Activated B cell treated with CpG ODN at 0.5 μM for 24 hours (primary cell): ENCODE data around the gene MSL1. TPM values are rescaled to one million over a fixed set of nuclear protein-coding genes. Genes with fewer than 3 reads are reported as not detected.

Source experiments
- ATAC-seq: fragments of 200-7000 bp; cut with Tn5 transposase; one replicate; pipeline ENCODE4 v1.10.0; 2021; ENCODE audit warnings: low read depth, mild to moderate bottlenecking, moderate library complexity
- CTCF ChIA-PET: fragments of 350-600 bp; sonication (Branson Sonifier 250); formaldehyde crosslinking; loops from one replicate; lab custom pipeline; 2021; ENCODE audit warnings: antibody characterized with exemption; lab: Charles Lee
- POLR2A ChIA-PET: fragments of 350-600 bp; sonication (Branson Sonifier 250); formaldehyde crosslinking; loops from one replicate; lab custom pipeline; 2021; ENCODE audit warnings: antibody characterized with exemption; lab: Charles Lee
- DNase-seq: peaks from one replicate; pipeline ENCODE4 v3.0.0; 2022
- H3K27ac Mint-ChIP-seq: one replicate; pipeline ENCODE4 v1.8.0; 2020; ENCODE audit warnings: mixed read lengths
- H3K27me3 Mint-ChIP-seq: one replicate; pipeline ENCODE4 v1.8.0; 2021; ENCODE audit warnings: mixed read lengths
- H3K36me3 Mint-ChIP-seq: one replicate; pipeline ENCODE4 v1.8.0; 2021; ENCODE audit warnings: low read depth, mixed read lengths
- H3K4me1 Mint-ChIP-seq: one replicate; pipeline ENCODE4 v1.8.0; 2021; ENCODE audit warnings: mixed read lengths
- H3K4me3 Mint-ChIP-seq: one replicate; pipeline ENCODE4 v1.8.0; 2020; ENCODE audit warnings: mild to moderate bottlenecking, mixed read lengths
- H3K9me3 Mint-ChIP-seq: one replicate; pipeline ENCODE4 v1.8.0; 2020; ENCODE audit warnings: mixed read lengths
- CTCF ChIP-seq: fragments of 200-600 bp; IDR thresholded peaks from one replicate; pipeline ENCODE4 v1.8.0; 2022; ENCODE audit warnings: antibody characterized with exemption, mild to moderate bottlenecking
- intact Hi-C: fragments of 100-400 bp; cut with micrococcal nuclease; formaldehyde crosslinking; loops from one replicate; pipeline ENCODE4 v1.15.1; 2024
- total RNA-seq: library from RNA; stranded (reverse); gene quantifications from 2 replicates; pipeline ENCODE4 v1.2.3, GENCODE V29; 2022

Gene MSL1
- total RNA-seq, 1 donor from 2014 or later: 101 TPM

- Mint-ChIP-seq H3K27me3 (no peaks in the 10 kb centered on the region), H3K4me1 (peaks cover 28% of the 10 kb centered on the region), H3K4me3 (no peak overlapping the region), H3K9me3 (no peaks in the 10 kb centered on the region), H3K36me3 (peaks cover 55% of the 10 kb centered on the region), H3K27ac (no peak overlapping the region)
- CTCF ChIA-PET: interaction anchor here (0.8 kb wide), 1 partner anchor 16 kb away, joined by 3 read pairs; no protein-coding TSS in a partner anchor
- TF ChIP-seq CTCF: no peak
- no peak for DNase-seq
- no peak for ATAC-seq
- POLR2A ChIA-PET: interaction anchor here (0.5 to 0.7 kb wide), 4 partner anchors 9 to 442 kb away, joined by 3 to 12 read pairs (median 6); partner anchors contain the start of gene NR1D1
- intact Hi-C loops: no loop called here
Observed at GRCh38 chr17:40091691-40092397, 29.9 kb upstream of the MSL1 start.

- DNase-seq (no peak), ATAC-seq (no peak)
- Mint-ChIP-seq H3K4me1 (peaks cover 33% of the 10 kb centered on the region), H3K4me3 (no peak overlapping the region), H3K9me3 (no peaks in the 10 kb centered on the region), H3K27me3 (no peaks in the 10 kb centered on the region), H3K36me3 (peaks cover 50% of the 10 kb centered on the region), H3K27ac (no peak overlapping the region)
- POLR2A ChIA-PET: interaction anchor here (0.5 to 0.7 kb wide), 2 partner anchors 8 to 34 kb away, joined by 3 read pairs; partner anchors contain the start of gene NR1D1
- CTCF ChIA-PET: no interaction called here
- TF ChIP-seq CTCF: no peak
- intact Hi-C loops: no loop called here
Observed at GRCh38 chr17:40092581-40092980, 29.2 kb upstream of the MSL1 start.

- intact Hi-C loops: no loop called here
- Mint-ChIP-seq H3K4me3 (no peak overlapping the region), H3K9me3 (no peaks in the 10 kb centered on the region), H3K36me3 (peaks cover 50% of the 10 kb centered on the region), H3K27ac (no peak overlapping the region), H3K4me1 (peaks cover 38% of the 10 kb centered on the region), H3K27me3 (no peaks in the 10 kb centered on the region)
- no peak for TF ChIP-seq CTCF
- ChIA-PET POLR2A (interaction anchor here (0.6 to 1.0 kb wide), 3 partner anchors 18 to 396 kb away, joined by 3 to 8 read pairs (median 3); no protein-coding TSS in a partner anchor), CTCF (interaction anchor here (9.1 kb wide), 1 partner anchor 19 kb away, joined by 79 read pairs; no protein-coding TSS in a partner anchor)
- ATAC-seq (no peak), DNase-seq (no peak)
Observed at GRCh38 chr17:40093005-40093579, 28.7 kb upstream of the MSL1 start.

GRCh38 chr17:40093580-40094201 lies 28.1 kb upstream of the MSL1 start:
- Mint-ChIP-seq H3K27ac (peak overlapping the region; percentile 90), H3K4me1 (peaks cover 44% of the 10 kb centered on the region), H3K9me3 (no peaks in the 10 kb centered on the region), H3K27me3 (no peaks in the 10 kb centered on the region), H3K36me3 (peaks cover 46% of the 10 kb centered on the region), H3K4me3 (no peak overlapping the region)
- POLR2A ChIA-PET: interaction anchor here (0.6 to 1.0 kb wide), 2 partner anchors 17 to 396 kb away, joined by 3 to 8 read pairs; no protein-coding TSS in a partner anchor
- ATAC-seq: no peak
- CTCF ChIA-PET: interaction anchor here (9.1 kb wide), 1 partner anchor 19 kb away, joined by 79 read pairs; no protein-coding TSS in a partner anchor
- intact Hi-C loops: no loop called here
- no peak for DNase-seq
- TF ChIP-seq CTCF: no peak
